ENCODE measurements around the gene MAB21L4.

MAB21L4 gene

DNA sequence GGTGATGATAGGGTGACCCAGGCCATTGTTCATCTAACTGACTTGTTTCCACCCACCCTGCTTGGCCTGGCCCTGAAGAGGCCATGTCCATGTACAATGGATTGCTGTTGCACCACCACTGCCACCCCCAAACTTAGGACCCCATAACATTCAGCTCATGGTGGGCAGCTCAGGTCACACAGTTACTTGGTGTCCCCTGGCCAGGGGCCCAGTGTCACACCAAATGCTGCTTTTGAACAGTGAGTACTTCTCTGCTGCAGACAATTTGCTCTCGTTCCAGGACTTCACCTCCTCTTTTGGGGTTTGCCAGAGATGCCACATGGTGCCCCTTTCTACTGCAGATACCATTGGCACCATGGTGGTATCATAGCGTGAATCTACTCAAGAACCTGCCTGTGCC lies 11.7 kb downstream of the MAB21L4 start:
- CTCF ChIA-PET = no interaction called here
- POLR2A ChIA-PET = no interaction called here
- no peak for DNase-seq (ENCODE audit: low read depth, low spot score)
- H3K4me3 ChIP-seq (ENCODE audit: low read depth, low read length) = no peak overlapping the region
- TF ChIP-seq, protein P1, sequence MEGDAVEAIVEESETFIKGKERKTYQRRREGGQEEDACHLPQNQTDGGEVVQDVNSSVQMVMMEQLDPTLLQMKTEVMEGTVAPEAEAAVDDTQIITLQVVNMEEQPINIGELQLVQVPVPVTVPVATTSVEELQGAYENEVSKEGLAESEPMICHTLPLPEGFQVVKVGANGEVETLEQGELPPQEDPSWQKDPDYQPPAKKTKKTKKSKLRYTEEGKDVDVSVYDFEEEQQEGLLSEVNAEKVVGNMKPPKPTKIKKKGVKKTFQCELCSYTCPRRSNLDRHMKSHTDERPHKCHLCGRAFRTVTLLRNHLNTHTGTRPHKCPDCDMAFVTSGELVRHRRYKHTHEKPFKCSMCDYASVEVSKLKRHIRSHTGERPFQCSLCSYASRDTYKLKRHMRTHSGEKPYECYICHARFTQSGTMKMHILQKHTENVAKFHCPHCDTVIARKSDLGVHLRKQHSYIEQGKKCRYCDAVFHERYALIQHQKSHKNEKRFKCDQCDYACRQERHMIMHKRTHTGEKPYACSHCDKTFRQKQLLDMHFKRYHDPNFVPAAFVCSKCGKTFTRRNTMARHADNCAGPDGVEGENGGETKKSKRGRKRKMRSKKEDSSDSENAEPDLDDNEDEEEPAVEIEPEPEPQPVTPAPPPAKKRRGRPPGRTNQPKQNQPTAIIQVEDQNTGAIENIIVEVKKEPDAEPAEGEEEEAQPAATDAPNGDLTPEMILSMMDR (IDR thresholded peaks at IDR 0.05; ENCODE audit: insufficient read depth, low read length, missing control alignments) = no peak

GRCh38 chr2:240881913-240882312 lies 14.0 kb downstream of the MAB21L4 start:
- TF ChIP-seq, protein P1 (IDR thresholded peaks at IDR 0.05; ENCODE audit: insufficient read depth, low read length, missing control alignments) = no peak
- DNase-seq (ENCODE audit: low read depth, low spot score) = no peak
- ChIA-PET POLR2A (no interaction called here), CTCF (interaction anchor here (2.3 to 2.4 kb wide), 2 partner anchors 30 to 32 kb away, joined by 8 to 10 read pairs; no protein-coding TSS in a partner anchor)
- H3K4me3 ChIP-seq (ENCODE audit: low read depth, low read length) = no peak overlapping the region

DNA sequence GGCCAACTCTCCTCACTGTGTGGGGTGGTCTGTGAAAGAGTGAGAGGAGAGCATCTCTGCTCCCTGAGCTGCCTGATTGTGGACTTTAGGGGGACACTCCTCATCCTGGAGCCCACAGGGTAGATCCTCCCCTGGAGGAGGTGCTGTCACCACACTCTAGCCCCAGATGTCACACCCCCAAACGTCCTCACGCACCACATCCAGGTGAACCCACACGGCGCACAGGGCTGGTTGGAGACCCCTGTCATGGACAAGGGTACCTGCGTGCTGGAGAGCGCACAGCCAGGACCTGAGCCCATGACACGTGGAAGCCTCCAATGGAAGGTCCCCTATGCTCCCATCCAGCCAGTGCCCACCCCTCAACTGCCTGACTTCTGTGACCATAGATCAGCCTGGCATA lies 16.9 kb downstream of the MAB21L4 start:
- ChIA-PET POLR2A (no interaction called here), CTCF (no interaction called here)
- TF ChIP-seq, protein P1 (IDR thresholded peaks at IDR 0.05; ENCODE audit: insufficient read depth, low read length, missing control alignments) = no peak
- DNase-seq (ENCODE audit: low read depth, low spot score) = no peak
- no peak overlapping the region for H3K4me3 ChIP-seq (ENCODE audit: low read depth, low read length)

DNA sequence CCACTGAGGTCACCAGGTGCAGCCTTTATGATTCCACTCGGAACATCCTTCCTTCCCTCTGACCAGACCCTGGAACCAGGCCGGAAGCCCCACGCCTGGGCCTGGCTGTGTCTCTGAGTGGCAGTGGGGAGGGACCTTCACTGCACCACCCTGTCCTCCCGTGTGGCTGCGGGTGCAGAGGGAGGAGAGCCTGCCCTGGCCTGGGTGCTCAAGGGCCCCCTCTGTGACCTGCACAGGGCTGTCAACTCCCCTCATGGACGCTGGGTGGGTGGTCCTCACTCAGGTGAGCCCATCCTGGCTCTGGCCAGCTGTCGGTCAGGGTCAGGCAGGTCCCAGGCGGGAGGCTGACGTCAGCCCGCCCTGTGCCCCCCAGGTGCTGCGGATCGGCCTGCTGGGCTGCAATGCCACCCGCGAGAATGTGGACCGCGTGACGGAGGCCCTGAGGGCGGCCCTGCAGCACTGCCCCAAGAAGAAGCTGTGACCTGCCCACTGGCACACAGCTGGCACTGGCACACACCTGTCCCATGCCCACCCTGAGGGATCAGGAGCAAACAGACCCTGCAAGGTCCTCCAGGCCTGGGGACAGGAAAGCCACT lies 17.5 kb downstream of the MAB21L4 start:
- POLR2A ChIA-PET = no interaction called here
- TF ChIP-seq, protein P1 (IDR thresholded peaks at IDR 0.05; ENCODE audit: insufficient read depth, low read length, missing control alignments) = no peak
- no peak overlapping the region for H3K4me3 ChIP-seq (ENCODE audit: low read depth, low read length)
- CTCF ChIA-PET = no interaction called here
- no peak for DNase-seq (ENCODE audit: low read depth, low spot score)

DNA sequence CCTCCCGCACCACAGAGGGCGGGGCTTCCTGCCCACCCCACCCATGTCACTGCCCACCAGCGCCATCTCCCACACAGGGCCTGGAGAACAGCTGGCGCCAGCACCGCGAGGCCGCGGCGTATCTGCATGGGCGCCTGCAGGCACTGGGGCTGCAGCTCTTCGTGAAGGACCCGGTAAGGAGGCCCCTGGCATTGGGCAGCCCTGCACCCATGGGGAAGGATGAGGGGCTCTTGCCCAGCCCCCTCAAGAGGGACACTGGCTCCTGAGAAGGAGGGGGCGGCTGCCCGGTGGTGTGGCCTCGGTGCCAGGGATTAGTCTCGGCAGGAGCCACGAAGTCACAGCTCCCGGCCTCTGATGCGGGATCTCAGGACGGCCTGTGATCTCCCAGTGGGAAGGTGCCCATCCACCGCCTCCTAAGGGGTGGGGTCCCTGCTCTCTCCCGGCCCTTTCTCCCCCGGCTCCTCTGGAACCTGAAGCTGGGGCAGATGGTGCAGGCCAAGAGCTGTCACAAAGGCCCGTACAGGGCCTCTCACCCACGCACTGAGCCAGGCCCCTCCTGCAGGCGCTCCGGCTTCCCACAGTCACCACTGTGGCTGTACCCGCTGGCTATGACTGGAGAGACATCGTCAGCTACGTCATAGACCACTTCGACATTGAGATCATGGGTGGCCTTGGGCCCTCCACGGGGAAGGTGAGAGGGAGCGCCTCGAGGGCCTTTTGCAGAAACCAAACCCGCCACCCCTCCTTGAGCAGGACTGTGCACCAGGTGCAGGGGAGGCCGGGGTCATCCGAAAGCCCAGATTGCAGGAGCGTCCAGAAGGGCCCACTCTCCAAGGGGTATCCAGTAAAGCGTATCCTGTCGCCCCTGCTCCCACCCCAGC lies 18.3 kb downstream of the MAB21L4 start:
- POLR2A ChIA-PET = no interaction called here
- CTCF ChIA-PET = interaction anchor here (1.5 kb wide), 1 partner anchor 37 kb away, joined by 5 read pairs; no protein-coding TSS in a partner anchor
- DNase-seq (ENCODE audit: low read depth, low spot score) = no peak
- TF ChIP-seq, protein P1 (IDR thresholded peaks at IDR 0.05; ENCODE audit: insufficient read depth, low read length, missing control alignments) = no peak
- H3K4me3 ChIP-seq (ENCODE audit: low read depth, low read length) = no peak overlapping the region

GRCh38 chr2:240876475-240877251 lies 19.3 kb downstream of the MAB21L4 start:
- DNase-seq (ENCODE audit: low read depth, low spot score) = no peak
- CTCF ChIA-PET = interaction anchor here (0.7 to 1.5 kb wide), 2 partner anchors 34 to 38 kb away, joined by 3 to 5 read pairs; no protein-coding TSS in a partner anchor

More at GRCh38 chr2:240876475-240877251, 19.3 kb downstream of the MAB21L4 start:
- no peak overlapping the region for H3K4me3 ChIP-seq (ENCODE audit: low read depth, low read length)
- POLR2A ChIA-PET = no interaction called here
- TF ChIP-seq, protein P1 (IDR thresholded peaks at IDR 0.05; ENCODE audit: insufficient read depth, low read length, missing control alignments) = no peak
